NCI-H510A treated with DMSO at 0.1 percent for 48 hours (cell line): ENCODE data around the gene SIGLEC12.
"Not testable (repeated sequence)": the region's sequence is repeated elsewhere in the genome, so short reads cannot be mapped to it uniquely, and the experiment has no call there.

ENCODE experiments used
- DNase-seq: peaks from one replicate; lab custom pipeline; 2025; lab: John Stamatoyannopoulos, UW

SIGLEC12 gene

DNA sequence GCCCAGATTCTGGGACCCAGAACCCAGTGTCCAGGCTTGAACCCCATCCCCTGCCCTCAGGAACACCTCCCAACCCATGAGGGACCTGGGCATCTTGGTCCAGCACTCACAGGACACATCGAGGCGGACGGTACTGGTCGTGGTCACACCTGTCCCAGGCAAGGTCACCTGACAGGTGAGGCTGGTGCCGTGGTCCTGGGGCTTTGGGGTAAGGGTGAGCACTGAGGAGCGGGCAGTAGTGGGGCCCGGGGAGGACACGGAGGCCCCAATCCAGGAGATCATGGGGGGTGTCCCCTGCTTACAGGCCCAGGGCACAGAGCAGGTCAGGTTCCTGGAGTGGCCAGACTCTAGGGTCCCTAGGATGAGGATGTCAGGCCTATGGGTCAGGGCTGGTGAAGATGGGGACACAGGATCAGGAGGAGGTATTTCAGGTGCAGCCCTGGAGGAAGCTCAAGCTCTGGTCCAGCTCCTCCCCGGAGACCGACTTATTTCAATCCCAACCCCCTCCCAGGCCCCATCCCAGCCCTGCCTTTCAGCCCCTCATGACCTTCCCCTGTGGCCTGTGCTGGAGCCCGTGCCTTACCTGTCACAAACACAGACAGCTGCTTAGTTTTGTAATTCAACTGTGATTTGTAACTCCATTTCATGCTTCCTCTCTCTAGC lies 44.1 kb downstream of the SIGLEC12 start:
- DNase-seq = no peak

DNA sequence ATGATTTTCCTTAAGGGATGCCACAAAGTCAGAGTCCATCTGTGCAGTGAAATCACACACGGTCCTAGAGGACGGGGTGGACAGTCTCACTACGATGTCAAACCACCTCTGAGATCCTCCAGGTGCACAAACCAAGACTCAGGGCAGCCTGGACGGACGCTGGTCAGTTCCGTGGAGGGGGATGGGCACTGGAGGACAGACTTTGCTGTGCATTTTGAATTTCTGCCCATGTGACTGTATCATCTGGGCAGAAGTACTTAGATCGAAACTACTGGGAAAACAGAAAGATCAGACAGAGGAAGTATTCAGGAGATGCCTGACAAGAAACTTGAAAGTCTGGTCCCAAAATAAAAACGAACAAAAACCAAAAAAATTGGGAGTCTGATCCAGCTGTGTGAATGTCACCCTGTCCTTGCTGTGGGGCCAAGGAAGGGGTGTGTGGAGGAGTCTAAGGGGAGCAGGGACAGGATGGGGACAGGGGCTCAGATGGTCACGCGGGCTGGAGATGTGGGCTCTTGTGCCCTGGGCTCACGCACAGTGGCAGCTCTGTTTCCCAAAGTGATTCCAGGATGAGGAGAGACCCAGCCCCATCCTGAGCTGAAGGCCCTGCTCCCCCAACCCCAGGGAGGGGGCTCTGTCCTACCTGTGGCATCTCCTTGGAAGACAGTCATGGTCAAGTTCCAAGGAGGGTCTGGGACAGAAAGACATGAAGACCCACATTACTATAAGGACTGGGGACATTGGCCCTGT lies 44.9 kb downstream of the SIGLEC12 start:
- no peak for DNase-seq

DNA sequence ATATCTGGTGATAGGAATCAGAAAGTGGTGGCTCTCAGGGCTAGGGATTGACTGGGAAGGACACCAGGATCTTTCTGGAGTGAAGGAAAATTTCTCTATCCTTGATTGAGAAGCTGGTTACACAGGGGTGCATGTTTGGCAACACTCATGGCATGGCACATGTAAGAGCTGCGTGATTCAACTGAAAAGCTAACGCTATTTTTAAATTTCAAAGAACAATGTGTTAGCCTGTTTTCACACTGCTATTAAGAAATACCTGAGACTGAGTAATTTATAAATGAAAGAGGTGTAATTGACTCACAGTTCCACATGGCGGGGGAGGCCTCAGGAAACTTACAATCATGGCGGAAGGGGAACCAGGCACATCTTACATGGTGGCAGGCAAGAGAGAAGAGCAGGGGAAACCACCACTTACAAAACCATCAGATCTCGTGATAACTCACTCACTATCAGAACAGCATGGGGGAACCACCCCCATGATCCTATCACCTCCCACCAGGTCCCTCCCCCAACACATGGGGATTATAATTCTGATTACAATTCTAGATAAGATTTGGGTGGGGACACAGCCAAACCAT lies 50.8 kb downstream of the SIGLEC12 start:
- no peak for DNase-seq

DNA sequence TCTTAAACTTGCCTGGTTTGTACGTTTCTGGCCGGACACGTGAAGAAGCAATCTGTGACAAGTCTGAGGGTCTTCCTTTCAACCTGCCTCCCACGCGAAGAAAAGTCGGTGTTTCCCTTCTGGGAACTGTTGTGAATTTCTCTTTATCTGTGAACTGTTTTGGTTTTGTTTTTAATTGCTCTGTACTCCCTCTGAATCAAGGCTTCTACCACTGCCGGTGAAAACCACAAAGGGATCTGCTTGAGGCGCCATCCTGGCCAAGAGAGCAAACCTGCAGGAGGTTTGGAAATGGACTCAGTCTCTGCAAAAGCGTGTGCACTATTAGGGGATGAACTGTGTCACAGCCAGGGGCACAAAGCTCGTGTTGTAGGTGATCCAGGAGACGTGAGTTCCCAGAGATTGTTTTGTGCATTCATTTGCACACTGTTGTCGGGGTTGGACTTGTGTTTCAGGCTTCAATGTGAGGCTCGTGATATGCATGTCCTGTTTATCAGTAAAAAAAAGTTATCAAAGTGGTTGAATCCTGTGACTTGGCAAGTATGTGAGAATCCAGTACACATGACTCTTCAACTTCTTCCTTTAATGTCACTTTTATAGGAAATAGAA lies 53.1 kb downstream of the SIGLEC12 start:
- DNase-seq = no peak

DNA sequence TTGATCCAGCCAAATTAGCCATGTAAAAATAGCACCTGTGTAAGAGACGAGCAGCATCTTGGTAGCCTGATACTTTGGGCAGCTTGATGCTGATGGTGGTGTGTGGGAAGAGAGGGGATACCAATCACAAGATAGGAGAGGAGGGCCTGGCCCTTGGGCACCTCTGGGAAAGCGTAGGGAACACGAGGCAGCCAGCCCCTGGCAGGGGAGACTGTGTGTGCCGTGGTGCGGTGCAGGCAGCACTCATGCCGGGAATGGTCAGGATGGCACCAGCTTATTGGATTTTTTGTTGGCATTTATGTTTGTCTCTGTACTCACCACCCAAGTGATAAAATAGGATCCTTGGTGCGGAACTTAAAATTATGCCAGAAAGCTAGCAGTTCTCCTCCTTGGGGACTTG lies 53.6 kb downstream of the SIGLEC12 start:
- DNase-seq = no peak

DNA sequence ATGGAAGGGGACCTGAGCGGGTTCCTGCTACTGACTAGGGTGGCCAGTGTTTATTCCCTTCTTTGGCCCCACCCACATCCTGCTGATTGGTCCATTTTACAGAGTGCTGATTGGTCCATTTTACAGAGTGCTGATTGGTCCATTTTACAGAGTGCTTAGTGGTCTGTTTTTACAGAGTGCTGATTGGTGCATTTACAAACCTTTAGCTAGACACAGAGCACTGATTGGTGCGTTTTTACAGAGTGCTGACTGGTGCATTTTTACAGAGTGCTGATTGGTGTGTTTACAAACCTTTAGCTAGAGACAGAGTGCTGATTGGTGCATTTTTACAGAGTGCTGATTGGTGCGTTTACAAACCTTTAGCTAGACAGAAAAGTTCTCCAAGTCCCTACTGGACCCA lies 54.1 kb downstream of the SIGLEC12 start:
- DNase-seq = not testable (repeated sequence)

DNA sequence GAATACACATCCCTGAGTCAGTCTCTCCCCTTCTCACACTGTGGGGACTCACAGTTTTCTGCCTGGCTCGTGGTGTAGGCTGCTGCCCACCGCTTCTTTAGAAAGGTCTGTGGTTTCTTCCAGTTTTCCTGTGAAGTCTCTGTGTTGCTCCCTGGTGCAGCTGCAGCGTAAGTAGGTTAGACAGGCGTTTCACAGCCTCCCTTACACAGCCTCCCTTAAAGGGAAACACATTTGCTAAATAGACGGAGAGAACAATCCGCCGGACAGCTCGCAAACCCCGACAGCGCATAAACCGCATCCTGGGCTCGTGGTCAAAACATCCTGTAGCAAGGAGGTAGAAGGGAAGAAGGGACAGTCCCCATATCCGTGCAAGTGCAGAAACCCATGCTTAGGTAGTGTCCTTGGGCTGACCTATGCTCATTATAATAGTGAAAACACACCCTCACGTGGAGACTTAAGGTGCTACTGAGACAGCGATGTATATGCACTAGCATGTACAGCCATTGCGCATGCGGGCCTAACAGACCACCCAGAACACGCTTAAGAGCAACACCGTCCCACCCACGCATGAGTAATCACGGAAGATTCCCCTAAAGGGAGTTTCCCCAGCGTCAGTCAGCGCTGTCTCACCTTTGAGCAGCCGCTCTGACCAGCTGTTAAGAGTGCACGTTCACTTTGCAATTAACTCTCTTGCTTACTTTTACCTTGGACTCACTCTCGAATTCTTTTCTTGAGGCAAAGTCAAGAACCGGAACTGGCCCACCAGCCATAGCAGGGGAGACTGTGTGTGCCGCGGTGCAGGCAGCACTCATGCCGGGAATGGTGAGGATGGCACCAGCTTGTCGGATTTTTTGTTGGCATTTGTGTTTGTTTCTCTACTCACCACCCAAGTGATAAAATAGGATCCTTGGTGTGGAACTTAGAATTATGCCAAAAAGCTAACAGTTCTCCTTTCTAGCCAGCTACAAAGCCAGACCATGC lies 59.9 kb downstream of the SIGLEC12 start:
- DNase-seq = no peak
